ENCODE data around the gene KPTN. TPM values are rescaled to one million over a fixed set of nuclear protein-coding genes. Genes with fewer than 3 reads are reported as not detected.

Gene KPTN
- total and polyA plus RNA-seq, 2 of the 13 experiments (the other 11 are each of a cell fraction or from before 2014, with no cell fraction given) = 9.1 to 13.3 TPM

DNA sequence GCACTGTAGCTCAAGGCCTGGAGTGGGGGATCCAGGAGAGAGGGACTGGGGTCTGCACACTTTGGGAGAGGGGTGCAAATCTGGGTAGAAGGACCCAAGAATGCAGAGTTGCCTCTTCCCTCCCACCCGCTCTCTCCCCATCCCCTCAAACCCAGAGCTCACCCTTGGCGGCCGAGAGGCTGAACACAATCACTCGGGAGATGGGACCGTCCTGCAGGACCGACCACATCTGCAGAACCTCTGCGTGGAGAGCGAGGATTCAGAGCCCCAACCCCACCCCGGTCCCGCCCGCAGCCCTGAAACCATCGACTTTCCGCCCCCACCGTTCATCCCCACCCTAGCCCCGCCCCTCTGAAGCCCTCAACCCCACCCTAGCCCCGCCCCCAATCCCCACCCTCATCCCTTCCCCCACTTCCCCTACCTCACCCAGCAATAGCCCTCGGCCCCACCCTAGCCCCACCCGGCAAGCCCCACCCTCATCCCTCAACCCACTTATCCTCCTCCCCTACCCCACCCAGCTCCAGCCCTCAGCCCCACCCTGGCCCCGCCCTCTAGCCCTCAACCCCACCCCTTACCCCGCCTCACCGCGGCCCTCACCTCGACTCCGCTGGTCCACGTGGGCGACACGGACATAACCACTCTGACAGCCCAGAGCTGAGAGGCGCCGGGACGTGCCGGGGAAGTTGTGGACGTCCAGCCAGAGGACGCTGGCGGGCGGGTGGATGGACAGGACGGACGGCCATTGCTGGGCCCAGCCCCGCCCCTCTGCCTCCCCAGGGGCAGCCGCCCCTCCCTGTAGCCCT lies 4.1 kb downstream of the KPTN start (continued):
- TF ChIP-seq ZBTB38 (CRISPR knock-in tag; IDR thresholded peaks at IDR 0.05) (no peak), SRF (IDR thresholded peaks at IDR 0.05; ENCODE audit: low read depth, low read length) (no peak), RNF2 (conservative IDR thresholded peaks at IDR 0.05; ENCODE audit: low read depth) (no peak)
- TF ChIP-seq, protein P1, sequence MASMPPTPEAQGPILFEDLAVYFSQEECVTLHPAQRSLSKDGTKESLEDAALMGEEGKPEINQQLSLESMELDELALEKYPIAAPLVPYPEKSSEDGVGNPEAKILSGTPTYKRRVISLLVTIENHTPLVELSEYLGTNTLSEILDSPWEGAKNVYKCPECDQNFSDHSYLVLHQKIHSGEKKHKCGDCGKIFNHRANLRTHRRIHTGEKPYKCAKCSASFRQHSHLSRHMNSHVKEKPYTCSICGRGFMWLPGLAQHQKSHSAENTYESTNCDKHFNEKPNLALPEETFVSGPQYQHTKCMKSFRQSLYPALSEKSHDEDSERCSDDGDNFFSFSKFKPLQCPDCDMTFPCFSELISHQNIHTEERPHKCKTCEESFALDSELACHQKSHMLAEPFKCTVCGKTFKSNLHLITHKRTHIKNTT (CRISPR knock-in tag; IDR thresholded peaks at IDR 0.05) = no peak
- TF ChIP-seq, protein P2, sequence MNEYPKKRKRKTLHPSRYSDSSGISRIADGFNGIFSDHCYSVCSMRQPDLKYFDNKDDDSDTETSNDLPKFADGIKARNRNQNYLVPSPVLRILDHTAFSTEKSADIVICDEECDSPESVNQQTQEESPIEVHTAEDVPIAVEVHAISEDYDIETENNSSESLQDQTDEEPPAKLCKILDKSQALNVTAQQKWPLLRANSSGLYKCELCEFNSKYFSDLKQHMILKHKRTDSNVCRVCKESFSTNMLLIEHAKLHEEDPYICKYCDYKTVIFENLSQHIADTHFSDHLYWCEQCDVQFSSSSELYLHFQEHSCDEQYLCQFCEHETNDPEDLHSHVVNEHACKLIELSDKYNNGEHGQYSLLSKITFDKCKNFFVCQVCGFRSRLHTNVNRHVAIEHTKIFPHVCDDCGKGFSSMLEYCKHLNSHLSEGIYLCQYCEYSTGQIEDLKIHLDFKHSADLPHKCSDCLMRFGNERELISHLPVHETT (CRISPR knock-in tag; conservative IDR thresholded peaks at IDR 0.05) = no peak

DNA sequence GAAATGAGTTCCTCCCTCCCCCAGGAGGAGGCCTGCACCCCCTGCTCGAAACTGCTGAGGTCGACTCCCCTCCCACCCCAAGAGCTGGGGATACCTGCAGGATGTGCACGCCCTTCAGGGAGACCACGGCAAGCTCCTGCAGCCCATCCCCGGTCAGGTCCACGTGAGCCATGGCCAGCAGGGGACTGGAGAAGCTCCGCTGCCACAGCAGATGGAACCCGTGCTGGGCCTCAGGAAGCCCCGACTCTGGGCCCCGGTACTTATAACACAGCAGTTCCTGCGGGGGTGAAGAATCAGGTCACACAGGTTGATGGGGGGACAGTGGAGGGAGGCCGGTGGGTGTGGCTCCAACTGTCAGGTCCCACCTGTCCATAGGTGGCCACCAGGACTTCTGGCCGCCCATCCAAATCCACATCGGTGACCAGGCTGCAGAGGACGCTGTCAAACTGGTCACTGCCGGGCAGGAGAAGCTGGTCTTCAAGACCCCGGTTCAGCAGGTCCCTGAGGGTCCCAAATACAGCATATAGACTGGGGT lies 7.5 kb downstream of the KPTN start:
- Histone ChIP-seq H3K9ac (ENCODE audit: insufficient read depth, low read depth, low read length) (no peak overlapping the region), H3K27ac (ENCODE audit: extremely low read length, insufficient read depth, low read length) (no peak overlapping the region), H3K9me3 (ENCODE audit: low read length) (no peaks in the 10 kb centered on the region), H4K20me1 (ENCODE audit: insufficient read depth, low read length) (no peaks in the 10 kb centered on the region), H3K36me3 (replicated peaks in 1 of 2; ENCODE audit: control insufficient read depth in 1 of 2, insufficient read depth in 2 of 2, low read length in 2 of 2) (no peaks in the 10 kb centered on the region), H3K4me3 (replicated peaks in 1 of 3; ENCODE audit: insufficient read depth in 1 of 3, low read depth in 2 of 3, low read length in 3 of 3) (no peak overlapping the region), H3K27me3 (ENCODE audit: control insufficient read depth in 1 of 2, insufficient read depth in 2 of 2, low read length in 2 of 2) (peaks cover 0 to under 1% of the 10 kb centered on the region in 2 experiments; a peak in 2 of 5 replicates), H3K79me2 (ENCODE audit: insufficient read depth, low read length) (no peaks in the 10 kb centered on the region), H3K4me1 (ENCODE audit: insufficient read depth, low read length) (peaks cover 6% of the 10 kb centered on the region; the same call in 1 of the 2 replicates), H2AFZ (ENCODE audit: low read length) (no peak overlapping the region), H3K4me2 (ENCODE audit: low read depth, low read length) (no peak overlapping the region)
- POLR2A ChIA-PET = no interaction called here
- WGBS (ENCODE audit: low lambda C conversion rate) = 72% methylated on average over 2 of the region's 17 CpGs
- CTCF ChIA-PET (ENCODE audit: low intra/inter-chr PET ratio, low total read pairs) = no interaction called here
- DNase-seq (ENCODE audit: low spot score) (no peak), FAIRE-seq (no peak), ATAC-seq (no peak)
- intact Hi-C loops (cut with micrococcal nuclease; ENCODE audit: unreplicated experiment) = no loop called here
- in situ Hi-C loops (cut with HindIII; ENCODE audit: extremely low pct_ligation_motif_present, low pct_unique_long_range_greater_than_20kb) = no loop called here
- BruUV-seq (replicated peaks) = no TSS peak
- TF ChIP-seq MBD4 (IDR thresholded peaks at IDR 0.05; ENCODE audit: borderline replicate concordance, low read length) (no peak), ETV6 (CRISPR knock-in tag; conservative IDR thresholded peaks at IDR 0.05) (no peak), MBNL3 (CRISPR knock-in tag; conservative IDR thresholded peaks at IDR 0.05) (no peak), ZNF253 (CRISPR knock-in tag; IDR thresholded peaks at IDR 0.05; ENCODE audit: borderline replicate concordance) (no peak), NAIF1 (CRISPR knock-in tag; IDR thresholded peaks at IDR 0.05; ENCODE audit: borderline replicate concordance) (no peak), ZBTB42 (CRISPR knock-in tag; IDR thresholded peaks at IDR 0.05) (no peak), FLYWCH1 (CRISPR knock-in tag; IDR thresholded peaks at IDR 0.05) (no peak)
- TF ChIP-seq, protein P3, sequence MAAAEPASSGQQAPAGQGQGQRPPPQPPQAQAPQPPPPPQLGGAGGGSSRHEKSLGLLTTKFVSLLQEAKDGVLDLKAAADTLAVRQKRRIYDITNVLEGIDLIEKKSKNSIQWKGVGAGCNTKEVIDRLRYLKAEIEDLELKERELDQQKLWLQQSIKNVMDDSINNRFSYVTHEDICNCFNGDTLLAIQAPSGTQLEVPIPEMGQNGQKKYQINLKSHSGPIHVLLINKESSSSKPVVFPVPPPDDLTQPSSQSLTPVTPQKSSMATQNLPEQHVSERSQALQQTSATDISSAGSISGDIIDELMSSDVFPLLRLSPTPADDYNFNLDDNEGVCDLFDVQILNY (CRISPR knock-in tag; conservative IDR thresholded peaks at IDR 0.05) = no peak
- TF ChIP-seq, protein P4, sequence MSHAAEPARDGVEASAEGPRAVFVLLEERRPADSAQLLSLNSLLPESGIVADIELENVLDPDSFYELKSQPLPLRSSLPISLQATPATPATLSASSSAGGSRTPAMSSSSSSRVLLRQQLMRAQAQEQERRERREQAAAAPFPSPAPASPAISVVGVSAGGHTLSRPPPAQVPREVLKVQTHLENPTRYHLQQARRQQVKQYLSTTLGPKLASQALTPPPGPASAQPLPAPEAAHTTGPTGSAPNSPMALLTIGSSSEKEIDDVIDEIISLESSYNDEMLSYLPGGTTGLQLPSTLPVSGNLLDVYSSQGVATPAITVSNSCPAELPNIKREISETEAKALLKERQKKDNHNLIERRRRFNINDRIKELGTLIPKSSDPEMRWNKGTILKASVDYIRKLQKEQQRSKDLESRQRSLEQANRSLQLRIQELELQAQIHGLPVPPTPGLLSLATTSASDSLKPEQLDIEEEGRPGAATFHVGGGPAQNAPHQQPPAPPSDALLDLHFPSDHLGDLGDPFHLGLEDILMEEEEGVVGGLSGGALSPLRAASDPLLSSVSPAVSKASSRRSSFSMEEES (CRISPR knock-in tag; IDR thresholded peaks at IDR 0.05) = no peak
- TF ChIP-seq, protein P5, sequence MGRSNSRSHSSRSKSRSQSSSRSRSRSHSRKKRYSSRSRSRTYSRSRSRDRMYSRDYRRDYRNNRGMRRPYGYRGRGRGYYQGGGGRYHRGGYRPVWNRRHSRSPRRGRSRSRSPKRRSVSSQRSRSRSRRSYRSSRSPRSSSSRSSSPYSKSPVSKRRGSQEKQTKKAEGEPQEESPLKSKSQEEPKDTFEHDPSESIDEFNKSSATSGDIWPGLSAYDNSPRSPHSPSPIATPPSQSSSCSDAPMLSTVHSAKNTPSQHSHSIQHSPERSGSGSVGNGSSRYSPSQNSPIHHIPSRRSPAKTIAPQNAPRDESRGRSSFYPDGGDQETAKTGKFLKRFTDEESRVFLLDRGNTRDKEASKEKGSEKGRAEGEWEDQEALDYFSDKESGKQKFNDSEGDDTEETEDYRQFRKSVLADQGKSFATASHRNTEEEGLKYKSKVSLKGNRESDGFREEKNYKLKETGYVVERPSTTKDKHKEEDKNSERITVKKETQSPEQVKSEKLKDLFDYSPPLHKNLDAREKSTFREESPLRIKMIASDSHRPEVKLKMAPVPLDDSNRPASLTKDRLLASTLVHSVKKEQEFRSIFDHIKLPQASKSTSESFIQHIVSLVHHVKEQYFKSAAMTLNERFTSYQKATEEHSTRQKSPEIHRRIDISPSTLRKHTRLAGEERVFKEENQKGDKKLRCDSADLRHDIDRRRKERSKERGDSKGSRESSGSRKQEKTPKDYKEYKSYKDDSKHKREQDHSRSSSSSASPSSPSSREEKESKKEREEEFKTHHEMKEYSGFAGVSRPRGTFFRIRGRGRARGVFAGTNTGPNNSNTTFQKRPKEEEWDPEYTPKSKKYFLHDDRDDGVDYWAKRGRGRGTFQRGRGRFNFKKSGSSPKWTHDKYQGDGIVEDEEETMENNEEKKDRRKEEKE (IDR thresholded peaks at IDR 0.05) = no peak
